WERI-Rb-1 (cell line): ENCODE results near the gene NCOA1.

ENCODE experiments used
- DNase-seq: peaks from one replicate; pipeline ENCODE4 v3.0.0-alpha.2; 2020
- H3K27ac ChIP-seq: fragments of 250-450 bp; sonication (Bioruptor Pico); 2 replicates; pipeline ENCODE4 v1.5.1; 2020; ENCODE audit warnings: mild to moderate bottlenecking, moderate library complexity
- H3K27me3 ChIP-seq: fragments of 250-450 bp; sonication (Bioruptor Pico); 2 replicates; pipeline ENCODE4 v1.5.1; 2021; ENCODE audit warnings: mild to moderate bottlenecking, low read depth, moderate library complexity; ENCODE audit not compliant: insufficient read depth, severe bottlenecking
- H3K36me3 ChIP-seq: fragments of 250-450 bp; sonication (Bioruptor Pico); 2 replicates; pipeline ENCODE4 v1.5.1; 2020; ENCODE audit warnings: mild to moderate bottlenecking, moderate library complexity
- H3K4me3 ChIP-seq: 2 replicates; pipeline ENCODE4 v1.5.1; 2011; ENCODE audit warnings: low read depth, mild to moderate bottlenecking, control low read depth, low read length
- H3K9me3 ChIP-seq: fragments of 250-450 bp; sonication (Bioruptor Pico); 2 replicates; pipeline ENCODE4 v1.5.1; 2021; ENCODE audit warnings: mild to moderate bottlenecking, moderate library complexity; ENCODE audit not compliant: severe bottlenecking
- TF ChIP-seq, protein P1 (sequence below): IDR thresholded peaks from 2 replicates; pipeline ENCODE4 v1.5.1; 2011; ENCODE audit warnings: low read depth, mild to moderate bottlenecking, control low read depth, inconsistent platforms, low read length

The NCOA1 gene

DNA sequence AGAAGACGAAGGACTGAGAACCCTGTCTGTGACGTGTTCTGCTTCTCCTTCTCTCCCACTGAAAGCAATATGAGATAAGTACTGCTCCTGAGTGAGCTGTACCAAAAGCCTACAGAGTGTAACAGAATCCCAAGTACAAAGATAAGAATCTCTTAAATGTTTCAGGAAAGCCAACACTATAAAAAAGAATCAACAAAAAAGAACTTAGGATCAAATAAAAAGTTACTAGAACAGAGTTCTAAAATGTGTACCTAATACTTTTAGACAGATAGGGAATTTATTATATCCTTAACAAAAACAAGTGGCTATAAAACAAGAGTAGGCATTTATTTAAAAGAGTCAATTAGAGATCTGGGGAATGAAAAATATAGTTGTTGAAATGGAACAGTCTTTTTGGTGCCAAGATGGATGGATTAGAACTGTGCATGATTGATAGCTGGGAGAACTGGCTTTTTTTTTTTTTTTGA lies 49.0 kb downstream of the NCOA1 start:
- no peak for DNase-seq
- Histone ChIP-seq H3K9me3 (no peaks in the 10 kb centered on the region), H3K27ac (no peak overlapping the region), H3K27me3 (no peaks in the 10 kb centered on the region), H3K4me3 (no peak overlapping the region), H3K36me3 (no peaks in the 10 kb centered on the region)
- TF ChIP-seq, protein P1, sequence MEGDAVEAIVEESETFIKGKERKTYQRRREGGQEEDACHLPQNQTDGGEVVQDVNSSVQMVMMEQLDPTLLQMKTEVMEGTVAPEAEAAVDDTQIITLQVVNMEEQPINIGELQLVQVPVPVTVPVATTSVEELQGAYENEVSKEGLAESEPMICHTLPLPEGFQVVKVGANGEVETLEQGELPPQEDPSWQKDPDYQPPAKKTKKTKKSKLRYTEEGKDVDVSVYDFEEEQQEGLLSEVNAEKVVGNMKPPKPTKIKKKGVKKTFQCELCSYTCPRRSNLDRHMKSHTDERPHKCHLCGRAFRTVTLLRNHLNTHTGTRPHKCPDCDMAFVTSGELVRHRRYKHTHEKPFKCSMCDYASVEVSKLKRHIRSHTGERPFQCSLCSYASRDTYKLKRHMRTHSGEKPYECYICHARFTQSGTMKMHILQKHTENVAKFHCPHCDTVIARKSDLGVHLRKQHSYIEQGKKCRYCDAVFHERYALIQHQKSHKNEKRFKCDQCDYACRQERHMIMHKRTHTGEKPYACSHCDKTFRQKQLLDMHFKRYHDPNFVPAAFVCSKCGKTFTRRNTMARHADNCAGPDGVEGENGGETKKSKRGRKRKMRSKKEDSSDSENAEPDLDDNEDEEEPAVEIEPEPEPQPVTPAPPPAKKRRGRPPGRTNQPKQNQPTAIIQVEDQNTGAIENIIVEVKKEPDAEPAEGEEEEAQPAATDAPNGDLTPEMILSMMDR = no peak

DNA sequence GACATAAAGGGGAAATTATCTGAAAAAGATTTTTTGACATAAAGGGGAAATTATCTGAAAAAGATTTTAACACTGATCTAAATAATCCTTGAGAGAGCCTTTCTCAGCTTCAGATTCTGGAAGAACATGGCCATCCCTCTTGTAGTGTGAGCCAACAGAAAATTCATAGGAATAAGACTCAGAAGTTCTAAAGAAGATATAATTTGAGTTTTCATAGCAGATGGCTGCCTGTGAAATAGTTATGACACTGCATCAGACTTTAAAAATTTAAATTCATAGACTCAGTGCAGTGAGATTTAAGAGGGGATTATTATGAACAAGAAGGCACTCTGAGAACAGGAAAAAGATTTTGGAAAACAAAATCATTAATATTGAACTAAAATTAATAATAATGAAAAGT lies 50.6 kb downstream of the NCOA1 start:
- Histone ChIP-seq H3K9me3 (no peaks in the 10 kb centered on the region), H3K36me3 (no peaks in the 10 kb centered on the region), H3K4me3 (no peak overlapping the region), H3K27me3 (no peaks in the 10 kb centered on the region), H3K27ac (no peak overlapping the region)
- no peak for DNase-seq
- TF ChIP-seq, protein P1 = no peak

DNA sequence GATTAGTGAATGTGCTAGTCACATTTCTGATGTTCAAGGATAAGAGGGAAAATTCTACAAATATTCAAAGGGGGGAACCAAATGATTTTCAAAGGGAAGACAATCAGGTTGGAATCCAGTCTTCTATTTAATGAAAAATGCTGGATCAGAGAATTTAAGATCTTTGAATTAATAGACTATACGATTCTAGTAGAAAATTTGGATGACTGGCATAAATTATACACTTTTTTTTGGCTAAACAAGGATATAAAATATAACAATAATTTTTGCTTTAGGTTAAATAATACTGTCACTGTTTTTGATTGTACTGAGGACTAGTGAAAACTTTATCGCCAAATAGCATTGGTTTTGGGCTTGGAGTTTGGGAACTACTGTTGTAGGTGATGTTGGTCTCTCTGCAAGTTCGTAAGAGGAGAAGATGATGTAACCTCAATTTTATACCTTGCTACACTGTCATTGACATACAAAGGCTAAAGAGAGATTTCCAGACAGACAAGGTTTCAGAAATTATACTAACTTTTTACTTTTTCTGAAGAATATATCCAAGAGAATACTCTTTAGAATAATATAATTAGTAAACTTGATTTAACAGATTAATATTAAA lies 51.3 kb downstream of the NCOA1 start:
- TF ChIP-seq, protein P1 = no peak
- Histone ChIP-seq H3K27me3 (no peaks in the 10 kb centered on the region), H3K9me3 (no peaks in the 10 kb centered on the region), H3K27ac (no peak overlapping the region), H3K36me3 (no peaks in the 10 kb centered on the region), H3K4me3 (no peak overlapping the region)
- DNase-seq = no peak

DNA sequence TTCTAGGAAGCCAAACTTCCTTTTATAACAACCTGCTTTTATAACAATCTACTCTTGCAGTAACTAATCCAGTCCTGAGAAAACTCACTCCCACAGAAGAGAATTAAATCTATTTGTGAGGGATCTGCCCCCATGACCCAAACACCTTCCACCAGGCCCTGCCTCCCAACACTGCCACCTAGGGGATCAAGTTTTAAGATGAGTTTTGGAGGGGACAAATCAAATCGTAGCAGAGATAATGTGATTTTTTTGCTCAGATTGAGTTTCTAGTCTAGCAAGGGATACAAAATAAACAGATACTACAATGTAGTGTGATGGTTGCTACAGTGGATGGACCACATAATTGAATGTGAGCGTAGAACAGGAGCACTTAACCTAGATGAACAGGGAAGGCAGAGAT lies 52.2 kb downstream of the NCOA1 start:
- Histone ChIP-seq H3K27me3 (no peaks in the 10 kb centered on the region), H3K36me3 (no peaks in the 10 kb centered on the region), H3K9me3 (no peaks in the 10 kb centered on the region), H3K27ac (no peak overlapping the region), H3K4me3 (no peak overlapping the region)
- TF ChIP-seq, protein P1 = peak; percentile 50
- peak; percentile 40 for DNase-seq

DNA sequence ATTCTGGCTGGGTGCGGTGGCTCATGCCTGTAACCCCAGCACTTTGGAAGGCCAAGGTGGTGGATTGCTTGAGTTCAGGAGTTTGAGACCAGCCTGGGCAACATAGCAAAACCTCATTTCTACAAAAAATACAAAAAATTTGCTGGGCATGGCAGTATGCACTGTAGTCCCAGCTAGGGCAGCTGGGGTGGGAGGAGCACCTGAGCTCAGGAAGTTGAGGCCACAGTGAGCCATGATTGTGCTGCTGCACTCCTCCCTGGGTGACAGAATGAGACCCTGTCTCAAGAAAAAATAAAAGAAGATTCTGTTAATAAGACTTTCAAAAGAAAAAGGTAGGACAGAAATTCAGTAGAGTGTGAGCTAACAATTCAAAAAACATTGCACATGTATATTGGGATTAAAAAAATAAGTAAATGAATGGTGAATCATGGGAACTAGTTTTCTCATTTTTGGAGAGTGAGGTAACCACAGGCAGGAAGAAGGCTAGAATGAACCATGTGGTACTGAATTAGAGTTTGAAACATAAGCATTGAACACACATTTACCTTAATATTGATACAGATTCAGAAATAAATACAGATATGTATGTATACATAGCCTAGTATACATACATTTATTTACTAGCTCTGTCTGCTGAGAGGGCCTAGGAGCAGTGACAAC lies 53.5 kb downstream of the NCOA1 start:
- TF ChIP-seq, protein P1 = no peak
- no peak overlapping the region for H3K4me3 ChIP-seq
- H3K36me3 ChIP-seq = no peaks in the 10 kb centered on the region
- no peaks in the 10 kb centered on the region for H3K9me3 ChIP-seq
- no peak overlapping the region for H3K27ac ChIP-seq
- no peak for DNase-seq
- no peaks in the 10 kb centered on the region for H3K27me3 ChIP-seq

DNA sequence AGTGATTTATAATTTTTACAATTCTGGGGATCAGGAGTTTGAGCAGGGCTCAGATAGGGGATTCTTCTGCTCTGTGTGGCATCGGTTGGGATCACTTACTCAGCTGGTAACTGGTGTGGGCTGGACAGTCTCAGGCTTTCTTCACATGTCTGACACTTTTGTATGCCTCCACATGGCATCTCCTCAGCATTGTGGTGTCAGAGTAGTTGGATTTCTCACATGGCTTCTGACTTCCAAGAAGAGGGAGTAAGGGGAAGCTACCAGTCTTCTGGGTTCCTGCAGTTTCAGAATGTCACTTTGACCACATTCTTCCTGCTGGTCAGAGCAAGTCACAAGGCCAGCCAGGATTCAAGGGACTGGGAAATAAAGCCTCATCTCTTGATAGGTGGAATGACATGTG lies 55.6 kb downstream of the NCOA1 start:
- TF ChIP-seq, protein P1 = no peak
- H3K27ac ChIP-seq = no peak overlapping the region

More for the DNA sequence above, 55.6 kb downstream of the NCOA1 start:
- Histone ChIP-seq H3K36me3 (no peaks in the 10 kb centered on the region), H3K27me3 (no peaks in the 10 kb centered on the region), H3K9me3 (no peaks in the 10 kb centered on the region), H3K4me3 (no peak overlapping the region)
- DNase-seq = no peak
